ENCODE measurements around the gene CYP11A1.
A peak's percentile ranks its signal among the peaks of the same experiment; 100 is the strongest.

Gene CYP11A1

GRCh38 chr15:74319138-74319460 is 48.3 kb downstream of the CYP11A1 start:
- Histone ChIP-seq H3K79me2 (ENCODE audit: insufficient read depth, low read length) (peaks cover 3% of the 10 kb centered on the region; the same call in 1 of the 2 replicates), H4K20me1 (ENCODE audit: insufficient read depth, low read length, poor library complexity, severe bottlenecking) (no peaks in the 10 kb centered on the region), H3K4me3 (ENCODE audit: low read length, poor library complexity, severe bottlenecking) (no peak overlapping the region), H2AFZ (ENCODE audit: low read length) (no peak overlapping the region), H3K9me3 (ENCODE audit: insufficient read depth, low read depth, low read length) (no peaks in the 10 kb centered on the region), H3K9ac (ENCODE audit: low read depth, low read length, poor library complexity, severe bottlenecking) (no peak overlapping the region), H3K4me2 (ENCODE audit: low read depth, low read length, poor library complexity, severe bottlenecking) (peak overlapping the region; percentile 94), H3F3A (ENCODE audit: low read depth) (peaks cover 12% of the 10 kb centered on the region), H3K27me3 (ENCODE audit: insufficient read depth, low read length, poor library complexity, severe bottlenecking) (no peaks in the 10 kb centered on the region), H3K36me3 (ENCODE audit: insufficient read depth, low read length) (no peaks in the 10 kb centered on the region), H3K4me1 (ENCODE audit: insufficient read depth, low read length, poor library complexity, severe bottlenecking) (peaks cover 66% of the 10 kb centered on the region), H3K9me2 (replicated peaks; ENCODE audit: low read depth, low read length) (no peaks in the 10 kb centered on the region)
- TF ChIP-seq CTCF (conservative IDR thresholded peaks at IDR 0.05; ENCODE audit: low read length) (no peak), EZH2phosphoT487 (IDR thresholded peaks at IDR 0.05; ENCODE audit: borderline replicate concordance) (no peak)

- no peak overlapping the region for H2AFZ ChIP-seq (ENCODE audit: low read length)
- H3K9me2 ChIP-seq (replicated peaks; ENCODE audit: low read depth, low read length), result no peaks in the 10 kb centered on the region
- no peaks in the 10 kb centered on the region for H4K20me1 ChIP-seq (ENCODE audit: insufficient read depth, low read length, poor library complexity, severe bottlenecking)
- H3K9ac ChIP-seq (ENCODE audit: low read depth, low read length, poor library complexity, severe bottlenecking), result peak overlapping the region; percentile 84
- no peaks in the 10 kb centered on the region for H3K36me3 ChIP-seq (ENCODE audit: insufficient read depth, low read length)
- TF ChIP-seq CTCF (conservative IDR thresholded peaks at IDR 0.05; ENCODE audit: low read length) (no peak), EZH2phosphoT487 (IDR thresholded peaks at IDR 0.05; ENCODE audit: borderline replicate concordance) (no peak)
- H3K4me1 ChIP-seq (ENCODE audit: insufficient read depth, low read length, poor library complexity, severe bottlenecking), result peaks cover 72% of the 10 kb centered on the region
- H3K79me2 ChIP-seq (ENCODE audit: insufficient read depth, low read length), result peaks cover 8% of the 10 kb centered on the region; the same call in 1 of the 2 replicates
- no peaks in the 10 kb centered on the region for H3K27me3 ChIP-seq (ENCODE audit: insufficient read depth, low read length, poor library complexity, severe bottlenecking)
- peak overlapping the region; percentile 94 for H3K4me2 ChIP-seq (ENCODE audit: low read depth, low read length, poor library complexity, severe bottlenecking)
- H3K9me3 ChIP-seq (ENCODE audit: insufficient read depth, low read depth, low read length), result no peaks in the 10 kb centered on the region
- H3K4me3 ChIP-seq (ENCODE audit: low read length, poor library complexity, severe bottlenecking), result peak overlapping the region; percentile 22
- H3F3A ChIP-seq (ENCODE audit: low read depth), result peaks cover 12% of the 10 kb centered on the region
These were observed 48.9 kb downstream of the CYP11A1 start for GRCh38 chr15:74318376-74319137.

GRCh38 chr15:74317820-74318375 is 49.5 kb downstream of the CYP11A1 start:
- peaks cover 78% of the 10 kb centered on the region for H3K4me1 ChIP-seq (ENCODE audit: insufficient read depth, low read length, poor library complexity, severe bottlenecking)
- no peak for TF ChIP-seq CTCF (conservative IDR thresholded peaks at IDR 0.05; ENCODE audit: low read length)
- TF ChIP-seq EZH2phosphoT487 (IDR thresholded peaks at IDR 0.05; ENCODE audit: borderline replicate concordance), result no peak
- H2AFZ ChIP-seq (ENCODE audit: low read length), result no peak overlapping the region
- H3K36me3 ChIP-seq (ENCODE audit: insufficient read depth, low read length), result no peaks in the 10 kb centered on the region
- no peaks in the 10 kb centered on the region for H3K9me3 ChIP-seq (ENCODE audit: insufficient read depth, low read depth, low read length)
- no peaks in the 10 kb centered on the region for H4K20me1 ChIP-seq (ENCODE audit: insufficient read depth, low read length, poor library complexity, severe bottlenecking)
- peaks cover 12% of the 10 kb centered on the region for H3F3A ChIP-seq (ENCODE audit: low read depth)
- H3K27me3 ChIP-seq (ENCODE audit: insufficient read depth, low read length, poor library complexity, severe bottlenecking), result no peaks in the 10 kb centered on the region
- H3K4me3 ChIP-seq (ENCODE audit: low read length, poor library complexity, severe bottlenecking), result peak overlapping the region; percentile 22
- peak overlapping the region; percentile 94 for H3K4me2 ChIP-seq (ENCODE audit: low read depth, low read length, poor library complexity, severe bottlenecking)
- H3K9me2 ChIP-seq (replicated peaks; ENCODE audit: low read depth, low read length), result no peaks in the 10 kb centered on the region
- H3K9ac ChIP-seq (ENCODE audit: low read depth, low read length, poor library complexity, severe bottlenecking), result peak overlapping the region; percentile 84
- peaks cover 10% of the 10 kb centered on the region; the same call in 1 of the 2 replicates for H3K79me2 ChIP-seq (ENCODE audit: insufficient read depth, low read length)
